ENCODE measurements around the gene TRIM27.
"Not testable (repeated sequence)": the region's sequence is repeated elsewhere in the genome, so short reads cannot be mapped to it uniquely, and the experiment has no call there.

GRCh38 chr6:28970056-28970455, 46.3 kb upstream of the TRIM27 start:
- TF ChIP-seq EP300 (conservative IDR thresholded peaks at IDR 0.05; ENCODE audit: poor library complexity, severe bottlenecking); EZH2 (IDR thresholded peaks at IDR 0.05; ENCODE audit: borderline replicate concordance, insufficient read depth, low read length, poor library complexity, severe bottlenecking); RAD21 (conservative IDR thresholded peaks at IDR 0.05); SMC3 (conservative IDR thresholded peaks at IDR 0.05; ENCODE audit: poor library complexity); REST (IDR thresholded peaks at IDR 0.05; ENCODE audit: borderline replicate concordance); POLR2AphosphoS5 (IDR thresholded peaks at IDR 0.05); MXI1 (conservative IDR thresholded peaks at IDR 0.05; ENCODE audit: poor library complexity, severe bottlenecking); TAF1 (IDR thresholded peaks at IDR 0.05; ENCODE audit: low read depth): not testable (repeated sequence)
- TF ChIP-seq, protein P1, sequence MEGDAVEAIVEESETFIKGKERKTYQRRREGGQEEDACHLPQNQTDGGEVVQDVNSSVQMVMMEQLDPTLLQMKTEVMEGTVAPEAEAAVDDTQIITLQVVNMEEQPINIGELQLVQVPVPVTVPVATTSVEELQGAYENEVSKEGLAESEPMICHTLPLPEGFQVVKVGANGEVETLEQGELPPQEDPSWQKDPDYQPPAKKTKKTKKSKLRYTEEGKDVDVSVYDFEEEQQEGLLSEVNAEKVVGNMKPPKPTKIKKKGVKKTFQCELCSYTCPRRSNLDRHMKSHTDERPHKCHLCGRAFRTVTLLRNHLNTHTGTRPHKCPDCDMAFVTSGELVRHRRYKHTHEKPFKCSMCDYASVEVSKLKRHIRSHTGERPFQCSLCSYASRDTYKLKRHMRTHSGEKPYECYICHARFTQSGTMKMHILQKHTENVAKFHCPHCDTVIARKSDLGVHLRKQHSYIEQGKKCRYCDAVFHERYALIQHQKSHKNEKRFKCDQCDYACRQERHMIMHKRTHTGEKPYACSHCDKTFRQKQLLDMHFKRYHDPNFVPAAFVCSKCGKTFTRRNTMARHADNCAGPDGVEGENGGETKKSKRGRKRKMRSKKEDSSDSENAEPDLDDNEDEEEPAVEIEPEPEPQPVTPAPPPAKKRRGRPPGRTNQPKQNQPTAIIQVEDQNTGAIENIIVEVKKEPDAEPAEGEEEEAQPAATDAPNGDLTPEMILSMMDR (IDR thresholded peaks at IDR 0.05; ENCODE audit: poor library complexity, severe bottlenecking) = not testable (repeated sequence)
